Measurements from ENCODE around the gene MOSMO. TPM values are rescaled to one million over a fixed set of nuclear protein-coding genes. Genes with fewer than 3 reads are reported as not detected.

MOSMO gene
- polyA plus RNA-seq, 1 of the 3 experiments (the other 2 are of a cell fraction) = 8.0 TPM

GRCh38 chr16:22078656-22079055 is 70.7 kb downstream of the MOSMO start:
- DNase-seq = no peak
- no peak overlapping the region for H2AFZ ChIP-seq (ENCODE audit: low read depth)
- no peaks in the 10 kb centered on the region for H4K20me1 ChIP-seq (ENCODE audit: insufficient read depth)
- ChIA-PET POLR2A (interaction anchor here (1.1 kb wide), 1 partner anchor 70 kb away, joined by 3 read pairs; no protein-coding TSS in a partner anchor), CTCF (interaction anchor here (0.7 to 6.0 kb wide), 31 partner anchors 8 to 475 kb away, joined by 3 to 209 read pairs (median 9); partner anchors contain the start of genes MOSMO, PDZD9, UQCRC2 and VWA3A)
- H3K4me1 ChIP-seq (ENCODE audit: control insufficient read depth in 1 of 2, insufficient read depth in 2 of 2, low read depth in 1 of 2, low read length in 1 of 2) = no peaks in the 10 kb centered on the region; a peak in 1 of 4 replicates
- no peak overlapping the region for H3K27ac ChIP-seq (ENCODE audit: low read depth in 2 of 2, low read length in 1 of 2)
- no peaks in the 10 kb centered on the region for H3K9me3 ChIP-seq
- no peaks in the 10 kb centered on the region for H3K9me2 ChIP-seq
- no peak overlapping the region for H3K9ac ChIP-seq
- no peak overlapping the region for H3K4me2 ChIP-seq
- peaks cover 0 to 24% of the 10 kb centered on the region in 2 experiments for H3K36me3 ChIP-seq (replicated peaks in 1 of 2; ENCODE audit: control insufficient read depth in 1 of 2, insufficient read depth in 2 of 2, low read length in 1 of 2)
- no peak overlapping the region for H3K4me3 ChIP-seq (ENCODE audit: low read depth in 2 of 2, low read length in 1 of 2)
- H3K27me3 ChIP-seq (ENCODE audit: insufficient read depth) = no peaks in the 10 kb centered on the region
- no peak for TF ChIP-seq REST (IDR thresholded peaks at IDR 0.05; ENCODE audit: low read depth, low read length)
- no peak for TF ChIP-seq ELF1 (IDR thresholded peaks at IDR 0.05)
- no peak for TF ChIP-seq RFX5 (IDR thresholded peaks at IDR 0.05; ENCODE audit: low read length)
- no peak for TF ChIP-seq CHD2 (IDR thresholded peaks at IDR 0.05; ENCODE audit: low read length, partially characterized antibody)
- no peak for TF ChIP-seq YY1 (IDR thresholded peaks at IDR 0.05; ENCODE audit: low read depth)
- no peak for TF ChIP-seq FOSL2 (IDR thresholded peaks at IDR 0.05; ENCODE audit: borderline replicate concordance, low read depth)
- no peak for TF ChIP-seq USF2 (IDR thresholded peaks at IDR 0.05; ENCODE audit: borderline replicate concordance, low read depth, low read length)
- no peak for TF ChIP-seq POLR2AphosphoS5 (IDR thresholded peaks at IDR 0.05; ENCODE audit: low read depth, low read length)
- TF ChIP-seq SIN3A (IDR thresholded peaks at IDR 0.05; ENCODE audit: borderline replicate concordance, low read depth, low read length) = no peak
- no peak for TF ChIP-seq MXI1 (IDR thresholded peaks at IDR 0.05; ENCODE audit: low read depth, low read length)
- no peak for TF ChIP-seq MEF2A (IDR thresholded peaks at IDR 0.05; ENCODE audit: borderline replicate concordance, low read depth)
- no peak for TF ChIP-seq GABPA (IDR thresholded peaks at IDR 0.05; ENCODE audit: low read depth)
- TF ChIP-seq GATA2 (CRISPR knock-in tag; IDR thresholded peaks at IDR 0.05) = no peak
- TF ChIP-seq RCOR1 (IDR thresholded peaks at IDR 0.05; ENCODE audit: low read length) = no peak
- no peak for TF ChIP-seq MAX (IDR thresholded peaks at IDR 0.05; ENCODE audit: low read depth)
- no peak for TF ChIP-seq FOXM1 (IDR thresholded peaks at IDR 0.05; ENCODE audit: low read depth)
- TF ChIP-seq CTCF (IDR thresholded peaks at IDR 0.05) = no peak
- no peak for TF ChIP-seq RAD21 (IDR thresholded peaks at IDR 0.05; ENCODE audit: low read length)
- no peak for TF ChIP-seq IRF3 (IDR thresholded peaks at IDR 0.05; ENCODE audit: low read depth, low read length)
- 93% methylated on average over 1 of the region's 1 CpG for WGBS (ENCODE audit: low lambda C conversion rate)
- H3F3A ChIP-seq (replicated peaks; ENCODE audit: insufficient read depth) = no peaks in the 10 kb centered on the region
- 0 out of 2 replicates have a peak, but pooled peaks cover under 1% of the 10 kb centered on the region for H3K79me2 ChIP-seq (ENCODE audit: insufficient read depth)
